PFSK-1 (cell line): ENCODE measurements around the gene EXD2.

ENCODE experiments used
- FOXP2 ChIP-seq: optimal IDR thresholded peaks from 2 replicates; pipeline ENCODE3; 2011; ENCODE audit warnings: borderline replicate concordance, control low read depth, inconsistent platforms; ENCODE audit not compliant: insufficient read depth; ENCODE audit errors: extremely low read length, extremely low read depth
- POLR2AphosphoS5 ChIP-seq: IDR thresholded peaks from 2 replicates; pipeline ENCODE4 v1.6.1; 2012; ENCODE audit warnings: low read depth, mild to moderate bottlenecking, control low read depth, low read length, moderate library complexity
- REST ChIP-seq, 2 experiments: IDR thresholded peaks; 2 replicates each; pipeline versions ENCODE4 v1.6.1 to v1.8.0; 2011 to 2012; ENCODE audit warnings: low read depth in 2 of 2, low read length in 2 of 2, control low read depth in 1 of 2, inconsistent platforms in 1 of 2, mild to moderate bottlenecking in 1 of 2, moderate library complexity in 1 of 2; ENCODE audit not compliant: insufficient read depth in 1 of 2
- SIN3A ChIP-seq: IDR thresholded peaks from 2 replicates; pipeline ENCODE4 v1.6.1; 2012; ENCODE audit warnings: mild to moderate bottlenecking, low read length, moderate library complexity, borderline replicate concordance; ENCODE audit not compliant: insufficient read depth
- TAF1 ChIP-seq: IDR thresholded peaks from 2 replicates; pipeline ENCODE4 v1.6.1; 2012; ENCODE audit warnings: low read length, control low read depth, borderline replicate concordance; ENCODE audit not compliant: insufficient read depth

- no peak for TF ChIP-seq FOXP2
- TF ChIP-seq POLR2AphosphoS5 = no peak
- TF ChIP-seq REST (IDR thresholded peaks at IDR 0.05; ENCODE audit: insufficient read depth in 1 of 2, low read depth in 2 of 2, low read length in 2 of 2) = no peak
- no peak for TF ChIP-seq TAF1
- TF ChIP-seq SIN3A = no peak
These were observed 68.4 kb downstream of the EXD2 start, which contains the start of gene GALNT16 for GRCh38 chr14:69259527-69260189.
